Measurements from ENCODE around the gene DNER.

Gene DNER

DNA sequence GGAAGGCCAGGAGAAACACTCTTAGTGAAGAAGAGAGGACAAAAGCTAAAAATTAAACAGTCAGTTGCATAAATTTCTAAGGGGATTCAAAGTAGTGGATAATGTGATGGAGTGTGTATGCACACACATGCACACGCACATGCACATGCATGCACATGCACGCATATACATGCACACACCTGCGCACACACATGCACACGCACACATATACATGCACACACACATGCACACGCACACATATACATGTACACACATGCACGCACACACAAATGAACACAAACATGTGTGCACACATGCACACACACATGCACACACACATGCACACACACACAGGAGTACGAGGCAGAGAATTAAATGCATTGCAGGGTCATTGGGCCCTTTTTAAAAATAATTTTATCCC lies 117.6 kb downstream of the DNER start:
- no peaks in the 10 kb centered on the region for H3K4me1 ChIP-seq (ENCODE audit: low read length)
- H3K27me3 ChIP-seq (ENCODE audit: low read depth, low read length): no peaks in the 10 kb centered on the region

DNA sequence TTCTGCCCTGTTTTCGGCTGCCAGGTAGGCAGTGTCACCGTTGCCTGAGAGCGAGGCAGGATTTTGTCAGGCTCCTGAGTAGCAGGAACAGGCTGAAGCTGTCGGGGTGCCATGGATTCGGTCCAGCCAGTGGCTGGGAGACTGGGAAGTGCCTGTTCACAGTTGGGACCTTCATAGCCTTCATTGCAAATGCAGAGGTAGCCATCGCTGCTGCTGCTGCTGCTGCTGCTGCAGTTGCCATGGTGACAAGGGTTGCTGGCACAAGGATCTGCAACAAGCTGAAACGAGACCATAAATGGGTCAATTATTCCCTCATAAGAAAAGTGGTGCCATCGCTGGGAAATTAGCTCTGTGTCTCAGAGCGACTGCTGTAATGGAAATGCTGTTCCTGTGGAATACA lies 122.7 kb downstream of the DNER start:
- H3K4me1 ChIP-seq (ENCODE audit: low read length): peaks cover 6% of the 10 kb centered on the region; the same call in 1 of the 2 replicates
- TF ChIP-seq EZH2phosphoT487 (IDR thresholded peaks at IDR 0.05; ENCODE audit: low read depth): no peak
- TF ChIP-seq, protein P1, sequence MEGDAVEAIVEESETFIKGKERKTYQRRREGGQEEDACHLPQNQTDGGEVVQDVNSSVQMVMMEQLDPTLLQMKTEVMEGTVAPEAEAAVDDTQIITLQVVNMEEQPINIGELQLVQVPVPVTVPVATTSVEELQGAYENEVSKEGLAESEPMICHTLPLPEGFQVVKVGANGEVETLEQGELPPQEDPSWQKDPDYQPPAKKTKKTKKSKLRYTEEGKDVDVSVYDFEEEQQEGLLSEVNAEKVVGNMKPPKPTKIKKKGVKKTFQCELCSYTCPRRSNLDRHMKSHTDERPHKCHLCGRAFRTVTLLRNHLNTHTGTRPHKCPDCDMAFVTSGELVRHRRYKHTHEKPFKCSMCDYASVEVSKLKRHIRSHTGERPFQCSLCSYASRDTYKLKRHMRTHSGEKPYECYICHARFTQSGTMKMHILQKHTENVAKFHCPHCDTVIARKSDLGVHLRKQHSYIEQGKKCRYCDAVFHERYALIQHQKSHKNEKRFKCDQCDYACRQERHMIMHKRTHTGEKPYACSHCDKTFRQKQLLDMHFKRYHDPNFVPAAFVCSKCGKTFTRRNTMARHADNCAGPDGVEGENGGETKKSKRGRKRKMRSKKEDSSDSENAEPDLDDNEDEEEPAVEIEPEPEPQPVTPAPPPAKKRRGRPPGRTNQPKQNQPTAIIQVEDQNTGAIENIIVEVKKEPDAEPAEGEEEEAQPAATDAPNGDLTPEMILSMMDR (IDR thresholded peaks at IDR 0.05; ENCODE audit: low read depth, low read length): no peak
- no peaks in the 10 kb centered on the region for H3K79me2 ChIP-seq (ENCODE audit: low read length)

More for the DNA sequence above, 117.6 kb downstream of the DNER start:
- Histone ChIP-seq H3K4me3 (ENCODE audit: low read length) (no peak overlapping the region), H3K79me2 (ENCODE audit: low read length) (no peaks in the 10 kb centered on the region), H3K27ac (ENCODE audit: low read length) (no peak overlapping the region), H3K4me2 (ENCODE audit: low read length) (no peak overlapping the region), H4K20me1 (ENCODE audit: insufficient read depth, low read length) (no peaks in the 10 kb centered on the region), H3K9ac (ENCODE audit: low read length) (no peak overlapping the region), H3K36me3 (replicated peaks; ENCODE audit: low read depth, low read length) (no peaks in the 10 kb centered on the region), H3K9me3 (ENCODE audit: insufficient read depth, low read length) (no peaks in the 10 kb centered on the region), H2AFZ (ENCODE audit: low read depth, low read length) (no peak overlapping the region)
- TF ChIP-seq, protein P1 (IDR thresholded peaks at IDR 0.05; ENCODE audit: low read depth, low read length): no peak
- no peak for TF ChIP-seq EZH2phosphoT487 (IDR thresholded peaks at IDR 0.05; ENCODE audit: low read depth)

DNA sequence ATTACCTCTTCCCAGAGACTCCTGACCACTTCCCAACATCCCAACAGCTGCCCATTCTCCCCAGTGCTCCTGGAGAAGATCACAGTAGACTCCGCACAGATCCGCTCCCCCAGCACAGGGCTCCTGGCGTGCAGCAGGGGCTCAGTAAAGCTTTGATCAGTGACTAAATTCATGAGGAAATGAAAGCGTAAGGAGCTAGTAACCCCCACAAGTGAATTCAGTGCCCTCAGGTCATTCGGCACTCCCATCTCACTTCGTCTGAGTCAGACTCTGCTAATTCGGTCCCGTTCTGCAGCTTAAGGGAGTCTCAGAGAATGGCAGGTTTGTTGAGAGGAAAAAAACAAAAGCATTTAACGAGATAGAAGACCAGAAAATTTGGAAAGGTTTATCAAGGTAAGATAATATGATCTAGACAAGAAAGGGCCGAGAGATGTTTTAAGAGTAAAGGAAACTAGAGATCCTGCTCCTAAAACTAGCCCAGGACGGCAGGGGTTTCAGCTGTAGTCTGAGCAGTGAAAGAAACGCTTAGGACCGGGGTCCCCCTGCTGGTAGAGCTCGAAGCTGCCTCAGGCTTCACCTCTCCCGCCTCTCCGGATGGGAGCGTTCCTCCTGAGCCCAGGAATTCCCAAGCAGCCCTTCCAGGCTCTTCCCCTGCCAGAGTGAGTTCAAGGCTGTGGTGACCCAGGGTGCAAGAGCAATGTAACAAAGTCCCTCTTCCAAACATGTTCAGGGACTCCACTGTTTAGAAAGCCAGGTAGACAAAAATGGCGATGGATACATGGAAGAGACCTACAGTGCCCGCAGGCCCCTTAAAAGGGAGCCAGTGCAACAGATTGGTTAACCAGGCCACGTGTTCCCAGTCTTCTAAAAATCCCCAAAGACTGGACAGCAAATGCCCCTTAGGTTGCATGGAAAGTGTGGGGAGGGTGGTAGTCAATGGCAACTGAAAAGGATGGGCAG lies 127.3 kb downstream of the DNER start:
- Histone ChIP-seq H3K4me1 (ENCODE audit: low read length) (peaks cover 8% of the 10 kb centered on the region; the same call in 1 of the 2 replicates), H3K4me3 (ENCODE audit: low read length) (peak overlapping the region; percentile 78), H3K9ac (ENCODE audit: low read length) (peak overlapping the region; percentile 65), H3K36me3 (replicated peaks; ENCODE audit: low read depth, low read length) (no peaks in the 10 kb centered on the region), H3K4me2 (ENCODE audit: low read length) (peak overlapping the region; percentile 93), H4K20me1 (ENCODE audit: insufficient read depth, low read length) (no peaks in the 10 kb centered on the region), H3K27me3 (ENCODE audit: low read depth, low read length) (no peaks in the 10 kb centered on the region), H3K27ac (ENCODE audit: low read length) (peak overlapping the region; percentile 34; the same call in 1 of the 2 replicates), H3K9me3 (ENCODE audit: insufficient read depth, low read length) (no peaks in the 10 kb centered on the region), H2AFZ (ENCODE audit: low read depth, low read length) (peak overlapping the region; percentile 97), H3K79me2 (ENCODE audit: low read length) (no peaks in the 10 kb centered on the region)
- TF ChIP-seq EZH2phosphoT487 (IDR thresholded peaks at IDR 0.05; ENCODE audit: low read depth): no peak
- TF ChIP-seq, protein P1 (IDR thresholded peaks at IDR 0.05; ENCODE audit: low read depth, low read length): peak; percentile 75

More for the DNA sequence above, 122.7 kb downstream of the DNER start:
- Histone ChIP-seq H3K9ac (ENCODE audit: low read length) (no peak overlapping the region), H3K27me3 (ENCODE audit: low read depth, low read length) (no peaks in the 10 kb centered on the region), H3K36me3 (replicated peaks; ENCODE audit: low read depth, low read length) (no peaks in the 10 kb centered on the region), H3K4me2 (ENCODE audit: low read length) (no peak overlapping the region), H4K20me1 (ENCODE audit: insufficient read depth, low read length) (no peaks in the 10 kb centered on the region), H2AFZ (ENCODE audit: low read depth, low read length) (no peak overlapping the region), H3K4me3 (ENCODE audit: low read length) (no peak overlapping the region), H3K27ac (ENCODE audit: low read length) (no peak overlapping the region), H3K9me3 (ENCODE audit: insufficient read depth, low read length) (no peaks in the 10 kb centered on the region)

DNA sequence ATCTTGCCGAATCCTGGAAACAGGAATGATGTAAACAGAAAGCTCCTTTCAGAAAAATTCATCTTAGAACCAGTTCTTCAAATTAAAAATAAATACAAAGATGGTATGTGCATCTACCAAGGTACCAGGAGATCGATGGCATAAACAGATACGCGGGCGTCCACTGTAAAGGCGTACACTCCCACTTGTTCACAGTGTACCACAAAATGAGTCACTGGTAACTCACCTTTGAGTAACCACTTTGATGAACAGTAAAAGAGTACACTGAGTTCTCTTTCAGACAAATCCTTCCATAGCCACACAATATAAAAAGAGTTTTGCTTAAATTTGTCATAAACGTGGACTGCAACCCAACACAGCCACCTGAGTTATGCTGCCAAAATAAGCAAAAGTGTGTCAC lies 128.3 kb downstream of the DNER start:
- no peak overlapping the region for H3K4me2 ChIP-seq (ENCODE audit: low read length)
- H3K9ac ChIP-seq (ENCODE audit: low read length): no peak overlapping the region
- no peak overlapping the region for H3K4me3 ChIP-seq (ENCODE audit: low read length)
- peaks cover 8% of the 10 kb centered on the region; the same call in 1 of the 2 replicates for H3K4me1 ChIP-seq (ENCODE audit: low read length)
- no peaks in the 10 kb centered on the region for H3K36me3 ChIP-seq (replicated peaks; ENCODE audit: low read depth, low read length)
- no peak overlapping the region for H3K27ac ChIP-seq (ENCODE audit: low read length)
- TF ChIP-seq, protein P1 (IDR thresholded peaks at IDR 0.05; ENCODE audit: low read depth, low read length): no peak
- no peak for TF ChIP-seq EZH2phosphoT487 (IDR thresholded peaks at IDR 0.05; ENCODE audit: low read depth)
- H3K79me2 ChIP-seq (ENCODE audit: low read length): no peaks in the 10 kb centered on the region
- no peaks in the 10 kb centered on the region for H3K27me3 ChIP-seq (ENCODE audit: low read depth, low read length)
- H3K9me3 ChIP-seq (ENCODE audit: insufficient read depth, low read length): no peaks in the 10 kb centered on the region
- H4K20me1 ChIP-seq (ENCODE audit: insufficient read depth, low read length): no peaks in the 10 kb centered on the region
- H2AFZ ChIP-seq (ENCODE audit: low read depth, low read length): no peak overlapping the region

Data from OCI-LY3 (cell line).